H1 (cell line): ENCODE results near the gene KIF2C. TPM values are rescaled to one million over a fixed set of nuclear protein-coding genes. Genes with fewer than 3 reads are reported as not detected.

Experiments
- ASH2L ChIP-seq: fragments of 200-600, 300-600 bp; sonication (generic); IDR thresholded peaks from one replicate; pipeline ENCODE4 v1.7.1; 2017; ENCODE audit warnings: low read length
- ATF3 ChIP-seq: IDR thresholded peaks from 2 replicates; pipeline ENCODE4 v1.6.1; 2011; ENCODE audit warnings: low read depth, mild to moderate bottlenecking, low read length; ENCODE audit not compliant: insufficient read depth
- CREB1 ChIP-seq: IDR thresholded peaks from 2 replicates; pipeline ENCODE4 v1.6.1; 2012; ENCODE audit warnings: inconsistent platforms
- GTF2F1 ChIP-seq: IDR thresholded peaks from 2 replicates; pipeline ENCODE4 v1.6.1; 2012; ENCODE audit warnings: low read depth, low read length, improper control_type of control experiment, borderline replicate concordance
- TCF12 ChIP-seq: IDR thresholded peaks from 2 replicates; pipeline ENCODE4 v1.6.1; 2011; ENCODE audit warnings: low read depth, mild to moderate bottlenecking, low read length
- polyA plus RNA-seq, 7 experiments: library from polyadenylated mRNA; depleted of rRNA in 3 of 7; stranded (reverse) in 5 of 7; unstranded in 2 of 7; fragments of >200 nt in 5 of 7; fragments of 200-250 nt in 2 of 7; gene quantifications; 1 replicate in 5 of 7; 2 replicates in 1 of 7; 4 replicates in 1 of 7; pipeline versions ENCODE4 v1.2.1 to v1.2.3, GENCODE V29; 2011 to 2013; ENCODE audit warnings: missing spikeins in 2 of 7, mixed read lengths in 2 of 7
- total RNA-seq: library from RNA; stranded (reverse); fragmentation: NEBNext Ultra II Directional; extraction: Animal tissue kit (Norgen Biotek cat#: 25700); gene quantifications from 2 replicates; pipeline ENCODE4 v1.2.1, GENCODE V29; 2021
- TF ChIP-seq, protein P1 (sequence below), 3 experiments: IDR thresholded peaks; 1 replicate in 2 of 3; 2 replicates in 1 of 3; pipeline versions ENCODE4 v1.5.1 to v1.6.1; 2011; ENCODE audit warnings: low read length in 3 of 3, mild to moderate bottlenecking in 3 of 3, inconsistent platforms in 2 of 3, low read depth in 1 of 3, moderate library complexity in 1 of 3; ENCODE audit not compliant: insufficient read depth in 1 of 3; ENCODE audit errors: control extremely low read depth in 1 of 3
- TF ChIP-seq, protein P2 (sequence below): IDR thresholded peaks from 2 replicates; pipeline ENCODE4 v1.6.1; 2011; ENCODE audit warnings: low read length, improper control_type of control experiment

Gene KIF2C
- total and polyA plus RNA-seq, 2 of the 8 experiments (the other 6 are each of a cell fraction or from before 2014, with no cell fraction given), result 41.8 to 68.1 TPM

- TF ChIP-seq, protein P1, sequence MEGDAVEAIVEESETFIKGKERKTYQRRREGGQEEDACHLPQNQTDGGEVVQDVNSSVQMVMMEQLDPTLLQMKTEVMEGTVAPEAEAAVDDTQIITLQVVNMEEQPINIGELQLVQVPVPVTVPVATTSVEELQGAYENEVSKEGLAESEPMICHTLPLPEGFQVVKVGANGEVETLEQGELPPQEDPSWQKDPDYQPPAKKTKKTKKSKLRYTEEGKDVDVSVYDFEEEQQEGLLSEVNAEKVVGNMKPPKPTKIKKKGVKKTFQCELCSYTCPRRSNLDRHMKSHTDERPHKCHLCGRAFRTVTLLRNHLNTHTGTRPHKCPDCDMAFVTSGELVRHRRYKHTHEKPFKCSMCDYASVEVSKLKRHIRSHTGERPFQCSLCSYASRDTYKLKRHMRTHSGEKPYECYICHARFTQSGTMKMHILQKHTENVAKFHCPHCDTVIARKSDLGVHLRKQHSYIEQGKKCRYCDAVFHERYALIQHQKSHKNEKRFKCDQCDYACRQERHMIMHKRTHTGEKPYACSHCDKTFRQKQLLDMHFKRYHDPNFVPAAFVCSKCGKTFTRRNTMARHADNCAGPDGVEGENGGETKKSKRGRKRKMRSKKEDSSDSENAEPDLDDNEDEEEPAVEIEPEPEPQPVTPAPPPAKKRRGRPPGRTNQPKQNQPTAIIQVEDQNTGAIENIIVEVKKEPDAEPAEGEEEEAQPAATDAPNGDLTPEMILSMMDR (IDR thresholded peaks at IDR 0.05; ENCODE audit: control extremely low read depth in 1 of 3, insufficient read depth in 1 of 3, low read depth in 1 of 3, low read length in 3 of 3), result no peak
- TF ChIP-seq CREB1 (no peak), GTF2F1 (no peak), ATF3 (no peak), TCF12 (no peak), ASH2L (no peak)
- TF ChIP-seq, protein P2, sequence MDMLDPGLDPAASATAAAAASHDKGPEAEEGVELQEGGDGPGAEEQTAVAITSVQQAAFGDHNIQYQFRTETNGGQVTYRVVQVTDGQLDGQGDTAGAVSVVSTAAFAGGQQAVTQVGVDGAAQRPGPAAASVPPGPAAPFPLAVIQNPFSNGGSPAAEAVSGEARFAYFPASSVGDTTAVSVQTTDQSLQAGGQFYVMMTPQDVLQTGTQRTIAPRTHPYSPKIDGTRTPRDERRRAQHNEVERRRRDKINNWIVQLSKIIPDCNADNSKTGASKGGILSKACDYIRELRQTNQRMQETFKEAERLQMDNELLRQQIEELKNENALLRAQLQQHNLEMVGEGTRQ, result no peak
Measured at GRCh38 chr1:44696789-44697345, 42.8 kb upstream of the KIF2C start (continued).
